Astrocyte of the cerebellum (primary cell): Measurements from ENCODE around the gene ARHGAP29.

Experiments used
- DNase-seq: peaks from one replicate; pipeline ENCODE4 v3.0.0-alpha.2; 2011; ENCODE audit warnings: low read depth
- H3K4me3 ChIP-seq: 2 replicates; pipeline ENCODE4 v1.5.1; 2011; ENCODE audit warnings: mild to moderate bottlenecking, low read depth, low read length, moderate library complexity
- in situ Hi-C: cut with HindIII; loops from 2 replicates; pipeline ENCODE4 v1.10.0; 2017; ENCODE audit warnings: low sequenced_read_pairs
- TF ChIP-seq, protein P1 (sequence below): IDR thresholded peaks from 2 replicates; pipeline ENCODE4 v1.5.1; 2012; ENCODE audit warnings: low read length, low read depth, moderate library complexity, mild to moderate bottlenecking; ENCODE audit errors: missing control alignments

ARHGAP29 gene

DNA sequence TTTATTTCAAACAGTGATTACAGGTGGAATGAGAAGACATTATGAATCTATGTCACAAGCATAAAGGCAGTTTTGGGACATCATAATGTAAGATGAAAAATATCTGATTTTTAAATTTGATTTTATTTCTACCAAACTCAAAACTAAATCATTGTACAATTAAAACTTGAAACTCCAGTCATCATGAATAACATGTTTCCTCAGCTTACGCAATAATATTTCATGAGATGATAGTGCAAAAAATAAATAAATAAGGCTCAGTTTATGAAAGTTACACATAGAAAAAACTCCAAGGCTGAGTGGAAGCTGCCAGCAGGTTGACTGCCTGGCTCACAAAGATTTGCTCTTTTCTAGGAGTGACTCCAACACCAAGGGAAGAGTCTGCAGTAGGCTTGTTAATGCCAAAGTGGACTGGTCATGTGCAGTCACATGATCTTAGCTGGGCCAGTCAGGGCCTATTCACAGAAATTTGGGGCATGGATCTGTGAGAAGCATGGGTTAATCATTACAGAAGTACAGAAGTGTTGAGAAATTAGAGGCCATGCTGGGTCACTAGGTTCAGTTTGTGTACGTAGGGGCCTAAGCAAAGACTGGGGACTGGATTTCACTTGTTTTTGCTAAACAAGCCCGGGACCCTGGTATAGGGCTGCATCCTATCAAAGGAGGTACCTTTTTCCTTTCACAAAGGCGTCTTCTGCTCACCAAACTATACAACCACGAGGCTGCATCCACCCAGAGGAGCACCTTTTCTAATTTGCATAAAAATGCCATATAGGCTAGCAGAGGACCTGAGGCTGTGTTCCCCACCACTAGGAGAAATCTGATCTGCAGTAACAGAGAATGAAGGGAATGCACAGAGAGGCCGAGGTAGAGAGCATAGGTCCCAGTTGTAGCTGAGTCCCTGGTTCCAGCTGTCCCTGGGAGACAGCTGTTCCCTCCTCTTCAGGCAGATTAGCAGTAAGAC lies 111.6 kb downstream of the ARHGAP29 start:
- no peak overlapping the region for H3K4me3 ChIP-seq
- TF ChIP-seq, protein P1, sequence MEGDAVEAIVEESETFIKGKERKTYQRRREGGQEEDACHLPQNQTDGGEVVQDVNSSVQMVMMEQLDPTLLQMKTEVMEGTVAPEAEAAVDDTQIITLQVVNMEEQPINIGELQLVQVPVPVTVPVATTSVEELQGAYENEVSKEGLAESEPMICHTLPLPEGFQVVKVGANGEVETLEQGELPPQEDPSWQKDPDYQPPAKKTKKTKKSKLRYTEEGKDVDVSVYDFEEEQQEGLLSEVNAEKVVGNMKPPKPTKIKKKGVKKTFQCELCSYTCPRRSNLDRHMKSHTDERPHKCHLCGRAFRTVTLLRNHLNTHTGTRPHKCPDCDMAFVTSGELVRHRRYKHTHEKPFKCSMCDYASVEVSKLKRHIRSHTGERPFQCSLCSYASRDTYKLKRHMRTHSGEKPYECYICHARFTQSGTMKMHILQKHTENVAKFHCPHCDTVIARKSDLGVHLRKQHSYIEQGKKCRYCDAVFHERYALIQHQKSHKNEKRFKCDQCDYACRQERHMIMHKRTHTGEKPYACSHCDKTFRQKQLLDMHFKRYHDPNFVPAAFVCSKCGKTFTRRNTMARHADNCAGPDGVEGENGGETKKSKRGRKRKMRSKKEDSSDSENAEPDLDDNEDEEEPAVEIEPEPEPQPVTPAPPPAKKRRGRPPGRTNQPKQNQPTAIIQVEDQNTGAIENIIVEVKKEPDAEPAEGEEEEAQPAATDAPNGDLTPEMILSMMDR: no peak
- DNase-seq: no peak
- in situ Hi-C loops: no loop called here

DNA sequence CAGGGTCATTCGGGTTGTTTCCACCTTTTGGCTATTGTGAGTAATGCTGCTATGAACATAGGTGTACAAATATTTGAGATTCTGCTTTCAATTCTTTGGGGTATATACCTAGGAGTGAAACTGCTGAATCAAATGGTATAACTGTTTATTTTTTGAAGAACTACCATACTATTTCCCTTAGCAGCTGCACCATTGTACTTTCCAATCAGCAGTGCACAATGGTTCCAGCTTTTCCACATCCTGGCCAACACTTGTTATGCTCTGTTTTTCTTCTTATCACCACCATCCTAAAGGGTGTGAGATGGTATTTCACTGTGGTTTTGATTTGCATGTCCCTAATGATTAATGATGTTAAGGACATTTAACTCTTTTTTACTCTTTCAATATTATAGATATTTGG lies 112.8 kb downstream of the ARHGAP29 start:
- DNase-seq: no peak
- H3K4me3 ChIP-seq: no peak overlapping the region
- in situ Hi-C loops: loop anchor here (5.0 kb wide), 1 partner anchor 47 kb away; no protein-coding TSS in a partner anchor
- TF ChIP-seq, protein P1: no peak

GRCh38 chr1:94122201-94122970 lies 115.0 kb downstream of the ARHGAP29 start:
- in situ Hi-C loops: loop anchor here (5.0 kb wide), 1 partner anchor 45 kb away; no protein-coding TSS in a partner anchor
- no peak for DNase-seq
- no peak overlapping the region for H3K4me3 ChIP-seq
- TF ChIP-seq, protein P1: no peak
